NB4 (cell line): ENCODE data around the gene NUB1.

ENCODE experiments used
- DNase-seq: peaks from one replicate; pipeline ENCODE4 v3.0.0; 2010; ENCODE audit warnings: low read depth
- H3K4me3 ChIP-seq: one replicate; pipeline ENCODE4 v1.5.1; 2011; ENCODE audit warnings: mild to moderate bottlenecking, low read depth, low read length, moderate library complexity
- MYC ChIP-seq: IDR thresholded peaks from 2 replicates; pipeline ENCODE4 v1.6.1; 2011; ENCODE audit warnings: low read depth, low read length
- POLR2A ChIP-seq: IDR thresholded peaks from 2 replicates; pipeline ENCODE4 v1.6.1; 2011; ENCODE audit warnings: mild to moderate bottlenecking; ENCODE audit not compliant: insufficient read length; ENCODE audit errors: extremely low read depth
- TF ChIP-seq, protein P1 (sequence below): IDR thresholded peaks from 2 replicates; pipeline ENCODE4 v1.6.1; 2011; ENCODE audit warnings: low read depth, low read length
- TF ChIP-seq, protein P2 (sequence below): IDR thresholded peaks from one replicate; pipeline ENCODE4 v1.5.1; 2012; ENCODE audit warnings: low read depth, low read length

The NUB1 gene

DNA sequence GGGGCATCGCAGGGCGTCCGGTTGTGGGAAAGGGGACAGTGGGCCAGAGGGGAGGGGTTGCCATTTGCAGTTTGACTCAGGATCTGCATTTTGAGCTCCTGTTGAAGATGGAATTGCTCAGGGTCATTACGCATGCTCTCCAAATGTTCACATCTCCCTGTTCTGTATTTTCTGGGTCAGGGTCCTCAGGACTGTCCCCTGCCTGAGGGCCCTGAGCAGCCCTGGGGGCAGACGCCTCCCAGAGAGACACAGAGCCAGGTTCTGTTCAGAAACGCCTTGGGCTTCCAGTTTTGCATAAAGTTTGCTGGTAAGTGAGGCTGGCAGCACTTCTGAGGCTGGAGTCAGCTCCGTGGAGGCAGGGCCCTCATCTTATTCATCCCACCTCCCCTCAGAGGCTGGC is 34.1 kb upstream of the NUB1 start:
- H3K4me3 ChIP-seq, result no peak overlapping the region
- TF ChIP-seq, protein P1, sequence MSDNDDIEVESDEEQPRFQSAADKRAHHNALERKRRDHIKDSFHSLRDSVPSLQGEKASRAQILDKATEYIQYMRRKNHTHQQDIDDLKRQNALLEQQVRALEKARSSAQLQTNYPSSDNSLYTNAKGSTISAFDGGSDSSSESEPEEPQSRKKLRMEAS, result no peak
- no peak for TF ChIP-seq MYC
- TF ChIP-seq POLR2A, result no peak
- TF ChIP-seq, protein P2, sequence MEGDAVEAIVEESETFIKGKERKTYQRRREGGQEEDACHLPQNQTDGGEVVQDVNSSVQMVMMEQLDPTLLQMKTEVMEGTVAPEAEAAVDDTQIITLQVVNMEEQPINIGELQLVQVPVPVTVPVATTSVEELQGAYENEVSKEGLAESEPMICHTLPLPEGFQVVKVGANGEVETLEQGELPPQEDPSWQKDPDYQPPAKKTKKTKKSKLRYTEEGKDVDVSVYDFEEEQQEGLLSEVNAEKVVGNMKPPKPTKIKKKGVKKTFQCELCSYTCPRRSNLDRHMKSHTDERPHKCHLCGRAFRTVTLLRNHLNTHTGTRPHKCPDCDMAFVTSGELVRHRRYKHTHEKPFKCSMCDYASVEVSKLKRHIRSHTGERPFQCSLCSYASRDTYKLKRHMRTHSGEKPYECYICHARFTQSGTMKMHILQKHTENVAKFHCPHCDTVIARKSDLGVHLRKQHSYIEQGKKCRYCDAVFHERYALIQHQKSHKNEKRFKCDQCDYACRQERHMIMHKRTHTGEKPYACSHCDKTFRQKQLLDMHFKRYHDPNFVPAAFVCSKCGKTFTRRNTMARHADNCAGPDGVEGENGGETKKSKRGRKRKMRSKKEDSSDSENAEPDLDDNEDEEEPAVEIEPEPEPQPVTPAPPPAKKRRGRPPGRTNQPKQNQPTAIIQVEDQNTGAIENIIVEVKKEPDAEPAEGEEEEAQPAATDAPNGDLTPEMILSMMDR, result no peak
- DNase-seq, result no peak

GRCh38 chr7:151308256-151308655 is 33.4 kb upstream of the NUB1 start:
- TF ChIP-seq MYC, result no peak
- no peak overlapping the region for H3K4me3 ChIP-seq
- DNase-seq, result no peak

GRCh38 chr7:151308791-151309190 is 32.8 kb upstream of the NUB1 start:
- DNase-seq, result no peak
- H3K4me3 ChIP-seq, result no peak overlapping the region
- no peak for TF ChIP-seq POLR2A
- TF ChIP-seq, protein P2, result no peak
- TF ChIP-seq, protein P1, result no peak
- no peak for TF ChIP-seq MYC

- no peak overlapping the region for H3K4me3 ChIP-seq
- TF ChIP-seq, protein P1, result no peak
- TF ChIP-seq POLR2A (no peak), MYC (no peak)
- DNase-seq, result no peak
Measured at GRCh38 chr7:151309311-151309710, 32.3 kb upstream of the NUB1 start.

DNA sequence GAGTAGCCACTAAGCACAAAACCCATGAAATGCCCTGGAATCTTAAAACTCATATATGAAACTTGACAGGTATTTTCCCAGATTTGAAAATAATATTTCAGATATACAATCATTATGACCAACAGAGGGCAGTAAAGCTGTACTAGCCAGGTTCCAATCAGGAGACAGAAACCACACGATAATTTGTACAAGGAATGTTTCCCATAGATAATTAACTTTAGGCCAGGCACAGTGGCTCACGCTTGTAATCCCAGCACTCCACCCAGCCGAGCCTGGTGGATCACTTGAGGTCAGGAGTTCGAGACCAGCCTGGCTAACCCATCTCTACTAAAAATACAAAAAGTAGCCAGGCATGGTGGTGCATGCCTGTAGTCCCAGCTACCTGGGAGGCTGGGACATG is 31.0 kb upstream of the NUB1 start:
- peak; percentile 52 for DNase-seq
- H3K4me3 ChIP-seq, result no peak overlapping the region
- TF ChIP-seq, protein P1, result no peak
- no peak for TF ChIP-seq MYC
- TF ChIP-seq, protein P2, result peak; percentile 38
- no peak for TF ChIP-seq POLR2A

- TF ChIP-seq POLR2A, result no peak
- TF ChIP-seq, protein P2, result peak; percentile 78
Measured at GRCh38 chr7:151311294-151311864, 30.2 kb upstream of the NUB1 start.

DNA sequence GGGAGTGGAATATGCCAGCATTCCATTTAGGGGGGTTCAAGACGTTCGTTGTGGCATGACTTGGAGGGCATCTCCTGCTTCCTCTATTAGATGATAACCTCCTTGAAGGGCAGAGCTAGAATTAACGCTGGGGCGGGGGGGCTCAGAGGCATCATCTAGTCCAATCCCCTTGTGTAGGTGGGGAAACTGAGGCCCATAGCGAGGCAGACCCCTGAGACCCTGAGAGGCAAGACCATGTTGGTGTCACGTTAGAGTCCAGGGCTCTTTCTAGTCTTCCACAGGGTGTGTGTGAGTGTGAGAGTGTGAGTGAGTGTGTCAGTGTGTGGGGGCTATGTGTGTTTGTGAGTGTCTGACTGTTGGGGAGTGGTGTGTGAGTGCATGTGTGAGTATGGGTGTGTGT is 29.3 kb upstream of the NUB1 start:
- TF ChIP-seq POLR2A (no peak), MYC (no peak)
- TF ChIP-seq, protein P1, result no peak
- TF ChIP-seq, protein P2, result no peak
- DNase-seq, result no peak
- no peak overlapping the region for H3K4me3 ChIP-seq

More at GRCh38 chr7:151311294-151311864, 30.2 kb upstream of the NUB1 start:
- DNase-seq, result peak; percentile 72
- no peak overlapping the region for H3K4me3 ChIP-seq
